H1 (cell line): Measurements from ENCODE around the gene DMAC2L. TPM values are rescaled to one million over a fixed set of nuclear protein-coding genes. Genes with fewer than 3 reads are reported as not detected.

Experiments
- BRCA1 ChIP-seq: IDR thresholded peaks from 2 replicates; pipeline ENCODE4 v1.6.1; 2012; ENCODE audit warnings: low read depth, low read length, improper control_type of control experiment
- CHD2 ChIP-seq: IDR thresholded peaks from 2 replicates; pipeline ENCODE4 v1.6.1; 2012; ENCODE audit warnings: low read length, improper control_type of control experiment
- CHD7 ChIP-seq: fragments of 300-600 bp; sonication (generic); IDR thresholded peaks from 2 replicates; pipeline ENCODE4 v1.7.1; 2012; ENCODE audit warnings: low read length, moderate library complexity, mild to moderate bottlenecking, inconsistent platforms; ENCODE audit not compliant: insufficient replicate concordance
- EP300 ChIP-seq, 2 experiments: IDR thresholded peaks; 1 replicate in 1 of 2; 2 replicates in 1 of 2; pipeline ENCODE4 v1.6.1; 2011 to 2012; ENCODE audit warnings: low read depth in 2 of 2, low read length in 2 of 2, mild to moderate bottlenecking in 2 of 2, borderline replicate concordance in 1 of 2, inconsistent platforms in 1 of 2, moderate library complexity in 1 of 2
- HDAC6 ChIP-seq: IDR thresholded peaks from one replicate; pipeline ENCODE4 v1.7.1; 2012; ENCODE audit warnings: low read depth, mild to moderate bottlenecking, inconsistent platforms, low read length, moderate library complexity
- NRF1 ChIP-seq: IDR thresholded peaks from 2 replicates; pipeline ENCODE4 v1.6.1; 2011; ENCODE audit warnings: mild to moderate bottlenecking, low read depth, low read length, improper control_type of control experiment
- RNF2 ChIP-seq: fragments of 200-900, 300-1000 bp; sonication (generic); IDR thresholded peaks from 2 replicates; pipeline ENCODE4 v1.7.1; 2016; ENCODE audit warnings: borderline replicate concordance, low read depth, mild to moderate bottlenecking, antibody characterized with exemption, low read length; ENCODE audit not compliant: poor library complexity, severe bottlenecking; ENCODE audit errors: missing control alignments
- SIN3A ChIP-seq, 2 experiments: IDR thresholded peaks in 1 of 2; conservative IDR thresholded peaks in 1 of 2; 2 replicates each; pipeline ENCODE4 v1.6.1; 2011 to 2012; ENCODE audit warnings: low read length in 2 of 2, improper control_type of control experiment in 1 of 2, low read depth in 1 of 2, mild to moderate bottlenecking in 1 of 2
- SP1 ChIP-seq: IDR thresholded peaks from 2 replicates; pipeline ENCODE4 v1.6.1; 2011; ENCODE audit warnings: low read depth, low read length
- SP2 ChIP-seq: IDR thresholded peaks from 2 replicates; pipeline ENCODE4 v1.6.1; 2012; ENCODE audit warnings: mild to moderate bottlenecking, low read length, inconsistent platforms
- SP4 ChIP-seq: IDR thresholded peaks from 2 replicates; pipeline ENCODE4 v1.6.1; 2012; ENCODE audit warnings: low read length, inconsistent platforms
- TCF12 ChIP-seq: IDR thresholded peaks from 2 replicates; pipeline ENCODE4 v1.6.1; 2011; ENCODE audit warnings: low read depth, mild to moderate bottlenecking, low read length
- polyA plus RNA-seq, 7 experiments: library from polyadenylated mRNA; depleted of rRNA in 3 of 7; stranded (reverse) in 5 of 7; unstranded in 2 of 7; fragments of >200 nt in 5 of 7; fragments of 200-250 nt in 2 of 7; gene quantifications; 1 replicate in 5 of 7; 2 replicates in 1 of 7; 4 replicates in 1 of 7; pipeline versions ENCODE4 v1.2.1 to v1.2.3, GENCODE V29; 2011 to 2013; ENCODE audit warnings: missing spikeins in 2 of 7, mixed read lengths in 2 of 7
- total RNA-seq: library from RNA; stranded (reverse); fragmentation: NEBNext Ultra II Directional; extraction: Animal tissue kit (Norgen Biotek cat#: 25700); gene quantifications from 2 replicates; pipeline ENCODE4 v1.2.1, GENCODE V29; 2021

Gene DMAC2L
- total and polyA plus RNA-seq, 2 of the 8 experiments (the other 6 are each of a cell fraction or from before 2014, with no cell fraction given): 20.3 to 28.9 TPM

GRCh38 chr14:50301914-50302313 lies 10.2 kb upstream of the DMAC2L start (continued):
- TF ChIP-seq CHD7: no peak
- no peak for TF ChIP-seq SP1
- no peak for TF ChIP-seq SP4
- no peak for TF ChIP-seq HDAC6
- TF ChIP-seq BRCA1: no peak
- TF ChIP-seq TCF12: no peak
- no peak for TF ChIP-seq RNF2
- TF ChIP-seq CHD2: no peak
- TF ChIP-seq SIN3A (conservative IDR thresholded peaks at IDR 0.05 in 1 of 2, IDR thresholded peaks at IDR 0.05 in 1 of 2; ENCODE audit: low read depth in 1 of 2, low read length in 2 of 2): no peak
- no peak for TF ChIP-seq SP2
- TF ChIP-seq NRF1: no peak
- TF ChIP-seq EP300 (IDR thresholded peaks at IDR 0.05; ENCODE audit: borderline replicate concordance in 1 of 2, low read depth in 2 of 2, low read length in 2 of 2): no peak
- TF ChIP-seq, all 59 proteins: peak for 0
